ENCODE results near the gene EYS. TPM values are rescaled to one million over a fixed set of nuclear protein-coding genes. Genes with fewer than 3 reads are reported as not detected.

Gene EYS
- total RNA-seq, 6 experiments from 2014 or later: 0.54 to 2.3 (median 0.74) TPM; not detected in 1

- Histone ChIP-seq H3K9me3 (no peaks in the 10 kb centered on the region), H3K36me3 (no peaks in the 10 kb centered on the region), H3K4me3 (no peak overlapping the region), H3K27ac (no peak overlapping the region), H3K27me3 (no peaks in the 10 kb centered on the region), H3K4me1 (no peaks in the 10 kb centered on the region)
- ATAC-seq (no peak), DNase-seq (no peak)
- intact Hi-C loops (cut with DNase I): no loop called here
- TF ChIP-seq, protein P1, sequence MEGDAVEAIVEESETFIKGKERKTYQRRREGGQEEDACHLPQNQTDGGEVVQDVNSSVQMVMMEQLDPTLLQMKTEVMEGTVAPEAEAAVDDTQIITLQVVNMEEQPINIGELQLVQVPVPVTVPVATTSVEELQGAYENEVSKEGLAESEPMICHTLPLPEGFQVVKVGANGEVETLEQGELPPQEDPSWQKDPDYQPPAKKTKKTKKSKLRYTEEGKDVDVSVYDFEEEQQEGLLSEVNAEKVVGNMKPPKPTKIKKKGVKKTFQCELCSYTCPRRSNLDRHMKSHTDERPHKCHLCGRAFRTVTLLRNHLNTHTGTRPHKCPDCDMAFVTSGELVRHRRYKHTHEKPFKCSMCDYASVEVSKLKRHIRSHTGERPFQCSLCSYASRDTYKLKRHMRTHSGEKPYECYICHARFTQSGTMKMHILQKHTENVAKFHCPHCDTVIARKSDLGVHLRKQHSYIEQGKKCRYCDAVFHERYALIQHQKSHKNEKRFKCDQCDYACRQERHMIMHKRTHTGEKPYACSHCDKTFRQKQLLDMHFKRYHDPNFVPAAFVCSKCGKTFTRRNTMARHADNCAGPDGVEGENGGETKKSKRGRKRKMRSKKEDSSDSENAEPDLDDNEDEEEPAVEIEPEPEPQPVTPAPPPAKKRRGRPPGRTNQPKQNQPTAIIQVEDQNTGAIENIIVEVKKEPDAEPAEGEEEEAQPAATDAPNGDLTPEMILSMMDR (IDR thresholded peaks at IDR 0.05): no peak
- TF ChIP-seq POLR2A (IDR thresholded peaks at IDR 0.05): no peak
- WGBS (ENCODE audit: insufficient coverage, low coverage, low lambda C conversion rate, missing lambda C conversion rate): 37% methylated on average over 3 of the region's 3 CpGs
Observed at GRCh38 chr6:65719101-65719500, 12.1 kb upstream of the EYS start.

- no peak overlapping the region for H3K4me3 ChIP-seq
- ATAC-seq (no peak), DNase-seq (no peak)
- intact Hi-C loops (cut with DNase I): no loop called here
- H3K4me1 ChIP-seq: no peaks in the 10 kb centered on the region
- no peak overlapping the region for H3K27ac ChIP-seq
- no peaks in the 10 kb centered on the region for H3K36me3 ChIP-seq
- TF ChIP-seq POLR2A (IDR thresholded peaks at IDR 0.05): no peak
- TF ChIP-seq, protein P1 (IDR thresholded peaks at IDR 0.05): no peak
- H3K9me3 ChIP-seq: no peaks in the 10 kb centered on the region
- H3K27me3 ChIP-seq: no peaks in the 10 kb centered on the region
Observed at GRCh38 chr6:65711531-65711930, 4.5 kb upstream of the EYS start.

DNA sequence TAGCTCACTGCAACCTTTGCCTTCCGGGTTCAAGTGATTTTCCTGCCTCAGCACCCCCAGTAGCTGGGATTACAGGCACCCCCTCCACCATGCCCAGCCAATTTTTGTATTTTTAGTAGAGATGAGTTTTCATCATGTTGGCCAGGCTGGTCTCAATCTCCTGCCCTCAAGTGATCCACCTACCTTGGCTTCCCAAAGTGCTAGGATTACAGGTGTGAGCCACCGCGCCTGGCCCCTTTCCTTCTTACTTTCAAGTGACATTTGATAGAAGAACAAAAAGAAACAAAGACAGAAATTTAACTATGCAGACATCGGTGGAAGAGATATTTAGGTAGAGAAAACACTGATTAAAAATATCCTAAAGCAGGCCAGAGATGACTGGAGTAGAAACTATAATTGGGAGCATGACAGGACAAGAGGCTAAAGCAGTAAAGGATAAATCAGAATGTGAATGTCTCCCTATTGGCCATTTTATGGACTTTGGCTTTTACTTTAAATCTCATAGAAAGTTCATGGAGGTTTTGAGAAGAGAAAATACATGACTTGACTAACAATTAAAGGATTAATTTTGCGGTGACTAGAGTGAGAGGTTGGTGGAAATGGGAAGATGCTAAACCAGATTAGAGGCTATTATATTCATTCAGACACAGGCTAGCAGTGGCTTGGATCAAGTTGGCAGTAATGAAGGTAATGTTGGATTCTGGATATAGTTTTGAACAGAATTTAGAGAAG, 2.2 kb upstream of the EYS start:
- no peak overlapping the region for H3K27ac ChIP-seq
- H3K4me1 ChIP-seq: no peaks in the 10 kb centered on the region
- WGBS (ENCODE audit: insufficient coverage, low coverage, low lambda C conversion rate, missing lambda C conversion rate): 58% methylated on average over 4 of the region's 5 CpGs
- no peak overlapping the region for H3K4me3 ChIP-seq
- H3K36me3 ChIP-seq: no peaks in the 10 kb centered on the region
- TF ChIP-seq, protein P1 (IDR thresholded peaks at IDR 0.05): no peak
- no peak for TF ChIP-seq POLR2A (IDR thresholded peaks at IDR 0.05)
- DNase-seq (no peak), ATAC-seq (no peak)
- H3K9me3 ChIP-seq: no peaks in the 10 kb centered on the region
- no peaks in the 10 kb centered on the region for H3K27me3 ChIP-seq
- intact Hi-C loops (cut with DNase I): no loop called here

DNA sequence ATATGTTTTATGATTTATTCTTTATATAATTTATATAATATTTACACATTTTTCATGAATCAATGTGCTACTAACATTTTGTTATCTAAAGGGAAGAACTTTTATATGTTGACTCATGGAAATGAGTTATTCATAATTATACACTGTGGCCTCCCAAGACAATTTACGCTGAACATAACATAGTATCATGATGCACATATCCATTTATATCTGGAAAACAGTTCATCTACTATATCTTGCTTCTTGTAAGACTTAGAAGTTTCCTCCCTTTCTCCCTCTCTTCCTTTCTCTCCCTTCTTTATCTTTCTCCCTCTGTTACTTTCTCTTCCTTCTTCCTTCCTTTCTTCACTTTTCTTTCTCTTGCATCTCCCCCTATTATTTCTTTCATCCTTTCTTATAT, 1.1 kb upstream of the EYS start:
- intact Hi-C loops (cut with DNase I): no loop called here
- H3K9me3 ChIP-seq: no peaks in the 10 kb centered on the region

More for the DNA sequence above, 1.1 kb upstream of the EYS start:
- DNase-seq: no peak
- H3K36me3 ChIP-seq: no peaks in the 10 kb centered on the region
- no peaks in the 10 kb centered on the region for H3K4me1 ChIP-seq
- ATAC-seq: no peak
- no peak overlapping the region for H3K4me3 ChIP-seq
- H3K27me3 ChIP-seq: no peaks in the 10 kb centered on the region
- 100% methylated on average over 1 of the region's 1 CpG for WGBS (ENCODE audit: insufficient coverage, low coverage, low lambda C conversion rate, missing lambda C conversion rate)
- no peak overlapping the region for H3K27ac ChIP-seq
- TF ChIP-seq POLR2A (IDR thresholded peaks at IDR 0.05): no peak
- TF ChIP-seq, protein P1 (IDR thresholded peaks at IDR 0.05): no peak
